Activated T-helper 1 cell treated with anti-CD3 and anti-CD28 coated beads, Interleukin-2, amount 50 U/mL, for 16 hours (primary cell): Measurements from ENCODE around the gene VWA8.
"Not testable (repeated sequence)": the region's sequence is repeated elsewhere in the genome, so short reads cannot be mapped to it uniquely, and the experiment has no call there.

Experiments used
- DNase-seq, 2 donors: peaks; one replicate each; pipeline ENCODE4 v3.0.0-alpha.2; 2020; ENCODE audit warnings: low read depth in 1 of 2, low spot score in 1 of 2

The VWA8 gene

GRCh38 chr13:41809962-41810361 lies 150.9 kb downstream of the VWA8 start:
- DNase-seq, result no peak

- DNase-seq, result not testable (repeated sequence)
Measured at GRCh38 chr13:41803445-41803735, 157.5 kb downstream of the VWA8 start.

GRCh38 chr13:41802684-41803444 lies 158.0 kb downstream of the VWA8 start:
- DNase-seq, result no peak

GRCh38 chr13:41802043-41802683 lies 158.7 kb downstream of the VWA8 start:
- DNase-seq, result no peak

- no peak for DNase-seq
Measured at GRCh38 chr13:41791056-41791455, 169.9 kb downstream of the VWA8 start.

- no peak for DNase-seq
Measured at GRCh38 chr13:41788552-41788951, 172.4 kb downstream of the VWA8 start.

- DNase-seq, result no peak
Measured at GRCh38 chr13:41785402-41786172, 175.3 kb downstream of the VWA8 start.

- no peak for DNase-seq
Measured at GRCh38 chr13:41782086-41782485, 178.8 kb downstream of the VWA8 start.

GRCh38 chr13:41780715-41781706 lies 179.9 kb downstream of the VWA8 start:
- DNase-seq, result no peak

- no peak for DNase-seq
Measured at GRCh38 chr13:41775251-41775650, 185.7 kb downstream of the VWA8 start.

GRCh38 chr13:41774605-41775218 lies 186.2 kb downstream of the VWA8 start:
- no peak for DNase-seq

GRCh38 chr13:41767801-41768200 lies 193.1 kb downstream of the VWA8 start:
- no peak for DNase-seq

- DNase-seq, result no peak
Measured at GRCh38 chr13:41766439-41766838, 194.5 kb downstream of the VWA8 start.

GRCh38 chr13:41765813-41766212 lies 195.1 kb downstream of the VWA8 start:
- DNase-seq, result no peak

- no peak for DNase-seq
Measured at GRCh38 chr13:41765020-41765419, 195.9 kb downstream of the VWA8 start.

- DNase-seq, result no peak
Measured at GRCh38 chr13:41764558-41764957, 196.4 kb downstream of the VWA8 start.

- DNase-seq, result no peak
Measured at GRCh38 chr13:41763782-41764181, 197.1 kb downstream of the VWA8 start.

GRCh38 chr13:41762796-41763195 lies 198.1 kb downstream of the VWA8 start:
- no peak for DNase-seq

- no peak for DNase-seq
Measured at GRCh38 chr13:41756198-41756880, 204.6 kb downstream of the VWA8 start.
